OCI-M2 (cell line): ENCODE measurements around the gene SYNJ2.

Source experiments
- DNase-seq: peaks from one replicate; lab custom pipeline; 2025; ENCODE audit not compliant: unreplicated experiment; lab: John Stamatoyannopoulos, UW

Gene SYNJ2

GRCh38 chr6:158053377-158054313 lies 72.0 kb downstream of the SYNJ2 start:
- DNase-seq: no peak

- DNase-seq: no peak
These were observed 74.7 kb downstream of the SYNJ2 start for GRCh38 chr6:158056355-158056754.

DNA sequence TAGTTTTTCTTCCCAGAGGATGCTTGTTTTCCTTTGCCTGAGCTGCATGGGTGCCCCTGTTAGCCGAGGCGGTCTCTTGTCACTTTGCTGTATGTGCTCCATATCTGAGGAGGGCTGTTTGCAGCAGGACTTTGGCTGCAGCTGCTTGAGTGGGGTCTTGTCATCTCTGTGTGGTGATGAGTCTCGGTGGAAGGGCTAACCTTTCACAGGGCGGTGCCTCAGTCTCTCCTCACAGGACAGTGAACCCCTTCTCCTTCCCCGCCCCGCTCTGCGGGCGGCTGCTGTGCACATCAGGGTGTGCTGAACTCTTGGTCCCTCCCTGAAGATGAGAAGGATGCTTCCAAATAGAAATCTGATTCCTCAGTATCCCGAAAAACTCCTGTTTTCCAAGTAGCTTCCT lies 75.1 kb downstream of the SYNJ2 start:
- DNase-seq: no peak

DNA sequence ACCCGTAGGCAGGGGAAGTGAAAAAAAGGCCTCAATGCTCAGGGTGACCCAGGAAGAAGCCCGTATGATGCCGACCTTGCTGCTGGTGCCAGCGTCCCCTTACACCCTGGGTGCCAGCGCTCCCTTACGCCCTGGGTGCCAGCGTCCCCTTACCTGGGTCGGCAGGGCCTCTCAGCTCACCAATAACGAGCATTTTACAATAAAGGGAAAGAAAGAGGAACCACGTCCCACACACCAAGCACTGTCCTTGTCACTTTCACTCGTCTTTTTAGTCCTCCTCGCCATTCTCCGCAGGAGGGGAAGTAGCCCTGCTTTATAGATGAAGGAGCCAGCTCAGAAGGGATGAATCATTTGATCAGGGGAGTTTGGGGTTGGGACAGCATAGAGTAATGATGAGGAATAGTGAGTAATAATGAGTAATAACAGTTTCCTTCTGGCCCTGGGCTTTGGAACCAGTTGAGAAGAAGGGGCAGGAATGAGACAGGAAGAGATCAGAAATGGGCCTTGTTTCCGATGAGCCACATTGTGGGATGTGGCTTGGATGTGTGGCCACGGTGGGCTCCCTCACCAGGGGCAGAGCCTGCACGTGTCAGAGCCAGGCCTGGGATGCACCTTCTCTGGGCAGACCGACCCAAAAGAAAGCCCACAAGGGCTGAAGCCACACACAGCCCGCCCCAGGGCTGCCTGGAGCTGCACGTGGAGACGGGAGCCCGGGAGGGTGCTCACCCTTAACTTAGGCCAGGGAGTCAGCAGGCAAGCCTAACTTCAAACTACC lies 75.7 kb downstream of the SYNJ2 start:
- DNase-seq: no peak

GRCh38 chr6:158058171-158058651 lies 76.5 kb downstream of the SYNJ2 start:
- DNase-seq: no peak

- DNase-seq: no peak
These were observed 77.4 kb downstream of the SYNJ2 start for GRCh38 chr6:158059108-158059507.

DNA sequence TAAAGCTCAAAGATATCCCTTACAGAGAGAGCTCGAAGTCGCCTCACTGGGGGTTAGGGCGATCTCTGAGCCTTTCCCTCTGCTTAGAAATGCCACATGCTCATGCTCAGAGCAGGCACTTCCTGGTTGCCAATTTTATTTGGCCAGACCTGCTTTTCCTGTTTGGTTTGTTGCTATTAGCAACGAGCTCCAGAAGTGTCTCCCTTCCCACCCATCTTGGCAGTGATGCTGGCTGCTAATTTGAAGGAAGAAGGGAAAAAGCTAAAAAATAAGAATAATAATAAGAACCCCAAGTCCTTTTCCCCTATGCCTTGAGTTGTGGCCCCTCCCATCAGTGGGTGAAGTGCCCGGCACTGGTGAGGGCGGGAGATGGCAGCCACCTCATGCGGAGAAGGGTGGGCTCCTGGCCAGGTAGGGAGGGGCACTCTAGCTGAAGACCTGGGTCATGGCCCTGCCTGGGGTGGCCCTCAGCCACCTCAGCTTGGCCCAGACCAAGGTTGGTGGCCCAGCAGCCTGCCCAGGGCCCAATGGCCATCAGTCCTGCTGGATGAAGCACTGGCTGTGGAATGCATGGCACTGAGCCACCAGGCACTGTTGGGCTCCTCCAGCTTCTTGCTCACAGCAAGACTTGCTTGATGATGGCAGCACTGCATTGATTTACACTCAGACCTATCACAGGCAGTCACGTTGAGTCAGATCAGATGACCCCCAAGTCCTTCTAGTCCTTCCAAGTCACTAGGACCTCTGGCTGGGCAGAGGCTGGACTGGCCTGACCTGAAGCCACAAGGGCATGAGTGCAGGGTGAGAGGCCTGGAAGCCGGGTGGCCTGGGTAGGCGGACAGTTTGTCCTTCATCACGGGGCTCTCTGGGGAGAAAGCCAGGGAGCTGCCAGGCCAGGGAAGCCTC lies 79.0 kb downstream of the SYNJ2 start:
- no peak for DNase-seq

GRCh38 chr6:158061361-158061708 lies 79.7 kb downstream of the SYNJ2 start:
- no peak for DNase-seq

DNA sequence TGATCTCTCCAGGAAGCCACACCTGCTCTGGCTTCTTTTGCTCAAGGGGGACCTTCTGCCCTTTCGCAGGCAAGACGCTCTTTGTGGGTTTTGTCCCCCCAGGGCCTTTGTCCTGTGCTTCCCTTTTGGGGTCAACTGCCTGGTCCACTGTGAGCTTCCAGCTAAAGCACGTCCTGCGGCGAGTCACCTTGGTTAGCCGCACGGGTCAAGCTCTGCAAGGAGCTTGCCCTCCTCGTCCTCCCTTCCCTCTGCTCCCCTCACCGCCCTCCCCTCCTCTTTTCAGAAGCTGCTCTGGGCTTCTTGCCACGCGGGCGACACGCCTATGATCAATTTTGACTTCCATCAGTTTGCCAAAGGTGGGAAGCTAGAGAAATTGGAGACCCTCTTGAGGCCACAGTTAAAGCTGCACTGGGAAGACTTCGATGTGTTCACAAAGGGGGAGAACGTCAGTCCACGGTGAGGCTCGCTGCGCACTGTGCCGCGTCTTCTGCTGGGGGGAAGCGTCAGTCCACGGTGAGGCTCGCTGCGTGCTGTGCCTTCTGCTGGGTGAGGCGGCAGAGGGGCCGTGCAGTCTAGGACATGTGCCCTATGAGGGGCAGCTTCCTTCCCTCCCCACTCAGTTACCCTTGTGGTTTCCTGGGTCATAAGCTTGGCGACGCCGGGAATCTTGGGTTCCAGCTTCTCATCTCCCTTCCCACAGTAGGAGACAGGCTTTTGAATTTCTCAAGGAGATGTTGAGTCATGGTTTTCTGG lies 80.2 kb downstream of the SYNJ2 start:
- no peak for DNase-seq

GRCh38 chr6:158063736-158064135 lies 82.1 kb downstream of the SYNJ2 start:
- no peak for DNase-seq

GRCh38 chr6:158064725-158065251 lies 83.1 kb downstream of the SYNJ2 start:
- no peak for DNase-seq

DNA sequence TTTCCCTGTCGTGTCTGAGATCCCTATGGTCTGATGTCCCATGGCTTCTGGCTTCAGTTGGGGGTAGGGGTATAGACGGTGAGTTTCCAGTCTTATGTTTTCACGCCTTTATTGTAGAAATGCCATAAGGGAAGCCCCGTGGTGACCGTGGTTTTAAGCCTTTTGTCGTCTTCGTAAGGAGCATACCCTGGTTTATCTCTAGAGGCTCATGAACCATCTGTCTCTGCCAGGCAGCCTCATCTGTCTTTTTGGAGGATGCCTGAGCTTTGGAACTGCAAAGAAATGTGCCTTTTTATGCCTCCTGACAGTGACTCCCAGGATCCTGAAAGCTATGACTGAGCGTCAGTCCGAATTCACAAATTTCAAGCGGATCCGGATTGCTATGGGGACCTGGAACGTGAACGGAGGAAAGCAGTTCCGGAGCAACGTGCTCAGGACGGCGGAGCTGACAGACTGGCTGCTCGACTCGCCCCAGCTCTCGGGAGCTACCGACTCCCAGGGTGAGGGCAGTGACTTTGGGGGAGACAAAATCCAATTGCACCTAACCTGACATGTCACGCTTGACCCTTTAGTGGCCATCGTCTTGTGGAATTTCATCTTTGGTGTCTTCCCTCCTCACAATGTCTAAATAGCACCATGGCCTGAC lies 84.6 kb downstream of the SYNJ2 start:
- no peak for DNase-seq

- DNase-seq: no peak
These were observed 85.9 kb downstream of the SYNJ2 start for GRCh38 chr6:158067436-158068015.

- no peak for DNase-seq
These were observed 86.7 kb downstream of the SYNJ2 start for GRCh38 chr6:158068156-158068892.

DNA sequence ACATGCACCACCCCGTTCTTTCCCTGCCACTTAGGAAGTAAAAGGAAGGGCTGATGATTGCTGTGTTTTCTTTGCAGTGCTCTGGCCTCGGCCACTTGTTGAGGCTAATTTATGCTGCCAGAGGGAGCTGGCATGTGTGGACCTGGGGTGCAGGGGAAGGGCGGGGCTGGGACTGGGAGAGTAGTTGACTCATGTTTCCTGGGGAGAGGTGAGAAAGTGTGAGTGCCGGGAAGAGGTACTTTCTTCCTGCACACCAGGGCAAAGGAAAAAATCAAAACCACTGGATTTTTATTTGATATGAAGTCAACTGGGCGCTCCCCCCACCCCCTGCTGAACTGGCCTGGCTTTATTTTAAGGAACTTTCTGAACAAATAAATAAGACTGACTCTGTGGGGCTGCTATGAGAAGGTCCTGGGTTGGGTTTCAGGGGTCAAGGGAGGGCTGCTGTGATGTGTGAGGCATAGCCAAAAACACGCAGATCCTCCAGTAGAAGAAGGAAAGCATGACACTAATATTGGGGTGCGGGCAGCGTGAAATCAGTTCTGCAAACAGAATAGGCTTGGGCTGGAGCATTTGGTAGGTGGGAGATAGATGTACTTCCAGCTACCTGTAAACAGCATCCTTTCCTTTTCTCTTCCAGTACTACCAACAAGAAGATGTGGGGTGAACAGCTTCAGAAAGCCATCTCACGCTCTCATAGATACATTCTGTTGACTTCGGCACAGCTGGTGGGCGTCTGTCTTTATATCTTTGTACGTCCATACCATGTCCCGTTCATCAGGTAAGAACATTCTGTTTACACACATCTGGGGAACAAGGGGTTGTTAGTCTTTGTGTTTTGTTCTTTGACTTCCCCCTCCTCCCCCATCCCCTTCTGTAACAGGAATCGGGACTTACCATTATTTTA lies 87.5 kb downstream of the SYNJ2 start:
- no peak for DNase-seq

- DNase-seq: no peak
These were observed 88.1 kb downstream of the SYNJ2 start for GRCh38 chr6:158069800-158070195.

DNA sequence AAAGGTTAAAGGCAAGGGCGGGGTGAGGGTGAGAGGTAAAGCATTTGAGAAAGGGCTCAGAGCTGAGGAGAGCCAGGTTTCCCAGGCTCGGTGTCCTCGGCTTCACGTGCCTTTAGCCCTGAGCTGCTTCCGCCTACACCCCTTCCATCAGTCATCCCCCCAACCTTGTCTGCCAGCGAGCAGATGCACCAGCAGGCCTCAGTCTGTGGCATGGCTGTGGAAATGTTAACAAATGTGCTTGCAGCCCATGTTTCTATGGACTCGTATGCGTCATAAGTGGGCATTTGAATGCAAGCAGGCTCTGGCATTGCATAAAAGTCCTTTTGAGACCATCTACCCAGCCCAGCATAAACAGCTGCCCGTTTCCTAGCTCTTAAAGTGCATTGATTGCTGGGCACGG lies 88.8 kb downstream of the SYNJ2 start:
- no peak for DNase-seq
